Right kidney (tissue), 9 donors: ENCODE data around the gene REG4.
A peak's percentile ranks its signal among the peaks of the same experiment; 100 is the strongest.
"Not testable (repeated sequence)": the region's sequence is repeated elsewhere in the genome, so short reads cannot be mapped to it uniquely, and the experiment has no call there.

ENCODE experiments used
- DNase-seq: peaks from one replicate; pipeline ENCODE4 v3.0.0-alpha.2; 2016
- long read RNA-seq, 8 donors: transcript quantifications; one replicate each; lab custom pipeline, GENCODE V29; 2026

REG4 gene
- long read RNA-seq, donor 1, partial matches to known transcripts = 0 of 2 reads
- long read RNA-seq, donor 1, other reads (novel, unspliced or antisense) = 0 of 2 reads
- long read RNA-seq, donor 2 = 0 reads
- long read RNA-seq, donor 3 = 0 reads
- long read RNA-seq, donor 4, partial matches to known transcripts = 0 of 4 reads
- long read RNA-seq, donor 4, other reads (novel, unspliced or antisense) = 0 of 4 reads
- long read RNA-seq, donor 5 = 0 reads
- long read RNA-seq, donor 6 = 0 reads
- long read RNA-seq, donor 7 = 0 reads
- long read RNA-seq, donor 8, partial matches to known transcripts = 0 of 3 reads
- long read RNA-seq, donor 8, other reads (novel, unspliced or antisense) = 0 of 3 reads

- DNase-seq = no peak
Observed at GRCh38 chr1:119811387-119811786, at the start of gene REG4. REG4 (minus strand) TSS chr1:119811460; CDS start chr1:119808769, 2,691 bp downstream.

- no peak for DNase-seq
Observed at GRCh38 chr1:119859647-119860046, 48.4 kb upstream of the REG4 start.

- not testable (repeated sequence) for DNase-seq
Observed at GRCh38 chr1:119858556-119859214, 47.4 kb upstream of the REG4 start.

- no peak for DNase-seq
Observed at GRCh38 chr1:119858126-119858525, 46.9 kb upstream of the REG4 start.

- no peak for DNase-seq
Observed at GRCh38 chr1:119853155-119853554, 41.9 kb upstream of the REG4 start.

- DNase-seq = not testable (repeated sequence)
Observed at GRCh38 chr1:119844206-119844605, 32.9 kb upstream of the REG4 start.

GRCh38 chr1:119841306-119841705, 30.0 kb upstream of the REG4 start:
- DNase-seq = no peak

GRCh38 chr1:119840745-119841144, 29.5 kb upstream of the REG4 start:
- no peak for DNase-seq

GRCh38 chr1:119838236-119838635, 27.0 kb upstream of the REG4 start:
- DNase-seq = no peak

- no peak for DNase-seq
Observed at GRCh38 chr1:119834990-119835389, 23.7 kb upstream of the REG4 start.

- no peak for DNase-seq
Observed at GRCh38 chr1:119831027-119831426, 19.8 kb upstream of the REG4 start.

- peak; percentile 23 for DNase-seq
Observed at GRCh38 chr1:119829625-119830024, 18.4 kb upstream of the REG4 start.

GRCh38 chr1:119829006-119829405, 17.7 kb upstream of the REG4 start:
- peak; percentile 9 for DNase-seq

GRCh38 chr1:119828266-119828665, 17.0 kb upstream of the REG4 start:
- DNase-seq = no peak

- no peak for DNase-seq
Observed at GRCh38 chr1:119827010-119827409, 15.8 kb upstream of the REG4 start.

- DNase-seq = no peak
Observed at GRCh38 chr1:119822406-119822805, 11.1 kb upstream of the REG4 start.

GRCh38 chr1:119818181-119818580, 6.9 kb upstream of the REG4 start:
- no peak for DNase-seq

GRCh38 chr1:119816407-119816806, 5.1 kb upstream of the REG4 start:
- no peak for DNase-seq

GRCh38 chr1:119815928-119816327, 4.7 kb upstream of the REG4 start:
- no peak for DNase-seq

- DNase-seq = no peak
Observed at GRCh38 chr1:119815361-119815760, 4.1 kb upstream of the REG4 start.

GRCh38 chr1:119814288-119814687, 3.0 kb upstream of the REG4 start:
- DNase-seq = no peak

GRCh38 chr1:119811985-119812557, 811 bp upstream of the REG4 start:
- DNase-seq = no peak

- peak; percentile 51 for DNase-seq
Observed at GRCh38 chr1:119808972-119809550, 2.2 kb downstream of the REG4 start.
